Activated CD4-positive, alpha-beta memory T cell treated with anti-CD3 and anti-CD28 coated beads for 36 hours (primary cell): ENCODE results near the gene SETSIP. TPM values are rescaled to one million over a fixed set of nuclear protein-coding genes. Genes with fewer than 3 reads are reported as not detected.

Source experiments
- CTCF ChIA-PET: fragments of 350-600 bp; sonication (Branson Sonifier 250); formaldehyde crosslinking; loops from one replicate; lab custom pipeline; 2021; ENCODE audit warnings: antibody characterized with exemption, inconsistent platforms; lab: Charles Lee
- POLR2A ChIA-PET: fragments of 350-600 bp; sonication (Branson Sonifier 250); formaldehyde crosslinking; loops from one replicate; lab custom pipeline; 2021; ENCODE audit warnings: antibody characterized with exemption; lab: Charles Lee
- DNase-seq: peaks from one replicate; pipeline ENCODE4 v3.0.0-alpha.2; 2020
- H3K27ac Mint-ChIP-seq: one replicate; pipeline ENCODE4 v1.8.0; 2021; ENCODE audit warnings: mixed read lengths
- H3K27me3 Mint-ChIP-seq: one replicate; pipeline ENCODE4 v1.8.0; 2021; ENCODE audit warnings: mixed read lengths
- H3K36me3 Mint-ChIP-seq: one replicate; pipeline ENCODE4 v1.8.0; 2021; ENCODE audit warnings: mixed read lengths
- H3K4me1 Mint-ChIP-seq: one replicate; pipeline ENCODE4 v1.8.0; 2021; ENCODE audit warnings: low read depth, mixed read lengths
- H3K4me3 Mint-ChIP-seq: one replicate; pipeline ENCODE4 v1.8.0; 2021; ENCODE audit warnings: mild to moderate bottlenecking, mixed read lengths
- H3K9me3 Mint-ChIP-seq: one replicate; pipeline ENCODE4 v1.8.0; 2021; ENCODE audit warnings: mixed read lengths
- intact Hi-C: fragments of 100-400 bp; cut with micrococcal nuclease; formaldehyde crosslinking; loops from one replicate; pipeline ENCODE4 v1.15.1; 2023
- total RNA-seq, 2 experiments: library from RNA; stranded (reverse); gene quantifications; one replicate each; pipeline ENCODE4 v1.2.3, GENCODE V29; 2021

The SETSIP gene, protein sequence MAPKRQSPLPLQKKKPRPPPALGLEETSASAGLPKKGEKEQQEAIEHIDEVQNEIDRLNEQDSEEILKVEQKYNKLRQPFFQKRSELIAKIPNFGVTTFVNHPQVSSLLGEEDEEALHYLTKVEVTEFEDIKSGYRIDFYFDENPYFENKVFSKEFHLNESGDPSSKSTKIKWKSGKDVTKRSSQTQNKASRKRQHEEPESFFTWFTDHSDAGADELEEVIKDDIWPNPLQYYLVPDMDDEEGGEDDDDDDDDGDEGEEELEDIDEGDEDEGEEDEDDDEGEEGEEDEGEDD
- total RNA-seq = not detected

DNA sequence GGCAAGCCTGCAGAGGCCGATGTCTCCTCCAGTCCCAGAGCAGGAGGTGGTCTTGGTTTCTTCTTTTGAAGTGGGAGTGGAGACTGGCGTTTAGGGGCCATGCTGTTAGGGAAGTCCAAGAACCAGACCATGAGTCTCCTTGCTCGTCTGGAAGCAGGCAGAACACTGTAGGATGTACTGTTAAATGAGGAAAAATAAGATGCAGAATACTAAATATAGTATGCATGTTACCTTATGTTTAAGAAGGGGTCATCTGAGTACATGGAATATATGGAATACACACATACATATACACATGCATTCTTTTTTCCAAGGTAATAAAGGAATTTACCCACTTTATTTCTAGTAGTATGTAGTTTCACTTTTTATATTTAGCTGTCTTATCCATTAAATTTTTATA, at the start of gene SETSIP:
SETSIP (minus strand) TSS at position 101 of the 400 bp plus-strand sequence; CDS start at position 101, 0 bp downstream.
- no peaks in the 10 kb centered on the region for H3K36me3 Mint-ChIP-seq
- ChIA-PET POLR2A (no interaction called here), CTCF (no interaction called here)
- no peaks in the 10 kb centered on the region for H3K9me3 Mint-ChIP-seq
- H3K4me1 Mint-ChIP-seq = peaks cover 5% of the 10 kb centered on the region
- intact Hi-C loops = no loop called here
- no peaks in the 10 kb centered on the region for H3K27me3 Mint-ChIP-seq
- no peak within 1 kb of the TSS for H3K27ac Mint-ChIP-seq
- H3K4me3 Mint-ChIP-seq = no peak within 1 kb of the TSS
- DNase-seq = no peak

DNA sequence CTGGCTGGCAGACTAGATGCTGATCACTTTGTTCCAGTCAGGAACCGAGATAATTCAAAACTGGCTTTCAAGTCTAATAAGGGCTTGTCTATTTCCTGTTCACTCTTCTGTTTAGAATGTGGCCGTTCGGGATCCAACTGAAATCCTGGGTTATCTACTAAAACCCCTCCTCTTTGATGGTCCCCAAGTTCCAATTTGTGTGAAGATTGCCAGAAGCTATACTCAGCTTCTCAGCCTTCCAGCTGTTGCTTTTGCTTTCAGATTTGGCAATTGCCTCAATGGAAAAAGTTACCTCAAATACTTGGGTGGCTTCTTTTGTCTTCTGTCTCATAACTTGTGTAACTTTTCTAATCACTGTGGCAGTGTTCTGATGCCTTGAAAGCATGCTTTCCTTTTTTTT, 48.7 kb upstream of the SETSIP start:
- POLR2A ChIA-PET = no interaction called here
- DNase-seq = peak; percentile 9

DNA sequence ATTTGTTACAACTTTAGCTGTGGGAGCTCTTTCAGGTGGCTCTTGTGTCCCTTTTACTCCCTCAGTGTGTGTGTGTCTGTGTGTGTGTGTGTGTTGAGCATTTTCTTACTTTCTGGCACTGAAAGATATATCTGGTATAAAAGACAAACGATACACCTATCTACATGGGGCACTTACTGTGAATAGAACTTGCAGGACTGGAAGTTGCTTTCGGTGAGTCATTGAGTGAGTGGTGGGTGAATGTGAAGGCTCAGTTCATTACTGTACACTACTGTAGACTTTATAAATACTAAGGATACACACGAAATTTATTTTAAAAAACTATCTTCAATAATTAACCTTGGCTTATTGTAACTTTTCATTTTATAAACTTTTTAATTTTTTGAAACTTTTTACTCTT, 43.6 kb upstream of the SETSIP start:
- H3K4me1 Mint-ChIP-seq = peaks cover 15% of the 10 kb centered on the region

More for the DNA sequence above, 48.7 kb upstream of the SETSIP start:
- Mint-ChIP-seq H3K27me3 (no peaks in the 10 kb centered on the region), H3K4me3 (peak overlapping the region; percentile 58), H3K9me3 (no peaks in the 10 kb centered on the region), H3K36me3 (no peaks in the 10 kb centered on the region), H3K27ac (peak overlapping the region; percentile 20), H3K4me1 (peaks cover 8% of the 10 kb centered on the region)
- intact Hi-C loops = no loop called here
- CTCF ChIA-PET = no interaction called here

DNA sequence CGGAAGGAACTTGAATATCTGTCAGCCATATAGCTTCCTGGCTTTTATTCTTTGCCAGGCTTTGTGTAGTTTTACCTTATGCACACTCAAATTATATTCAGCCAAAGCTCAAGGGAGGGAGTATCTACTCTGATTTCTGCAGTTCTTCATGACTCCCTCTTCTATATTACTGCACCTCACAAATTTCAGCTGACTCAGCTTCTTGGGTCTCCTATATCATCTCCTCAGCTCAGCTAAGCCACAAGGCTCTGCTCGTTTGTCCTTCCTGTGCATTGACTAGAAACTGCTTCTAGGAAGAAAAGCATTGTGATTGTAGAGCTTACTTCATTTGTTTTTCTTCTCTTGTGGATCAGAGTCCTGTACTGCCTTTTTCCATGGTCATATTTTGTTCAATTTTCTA, 42.3 kb upstream of the SETSIP start:
- Mint-ChIP-seq H3K9me3 (no peaks in the 10 kb centered on the region), H3K27ac (no peak overlapping the region), H3K36me3 (no peaks in the 10 kb centered on the region), H3K4me3 (no peak overlapping the region), H3K27me3 (no peaks in the 10 kb centered on the region), H3K4me1 (peaks cover 13% of the 10 kb centered on the region)
- ChIA-PET CTCF (no interaction called here), POLR2A (no interaction called here)
- no peak for DNase-seq
- intact Hi-C loops = no loop called here

More for the DNA sequence above, 43.6 kb upstream of the SETSIP start:
- DNase-seq = no peak
- Mint-ChIP-seq H3K36me3 (no peaks in the 10 kb centered on the region), H3K27ac (no peak overlapping the region), H3K27me3 (no peaks in the 10 kb centered on the region), H3K9me3 (no peaks in the 10 kb centered on the region), H3K4me3 (no peak overlapping the region)
- CTCF ChIA-PET = no interaction called here
- intact Hi-C loops = no loop called here
- POLR2A ChIA-PET = interaction anchor here (0.6 kb wide), 1 partner anchor 58 kb away, joined by 4 read pairs; no protein-coding TSS in a partner anchor

DNA sequence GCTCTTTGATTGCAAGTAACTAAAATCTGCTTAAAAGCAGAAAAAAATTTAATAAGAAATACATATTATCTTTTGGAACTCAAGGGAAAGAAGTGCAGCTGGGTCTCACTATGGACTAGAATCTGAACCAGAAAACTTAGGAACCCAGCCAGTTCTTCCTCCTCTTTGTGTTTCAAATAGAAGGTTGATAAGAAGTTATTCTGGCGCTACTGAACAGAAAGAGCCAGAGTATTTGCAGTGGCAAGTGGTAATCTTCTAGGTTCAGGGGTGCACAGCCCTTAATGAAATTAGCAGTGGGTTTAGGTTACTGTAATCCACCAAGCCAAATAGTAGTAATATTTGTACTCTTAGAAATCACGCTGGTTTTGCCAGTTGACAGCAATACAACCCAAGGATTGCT, 33.4 kb upstream of the SETSIP start:
- no peaks in the 10 kb centered on the region for H3K27me3 Mint-ChIP-seq
- CTCF ChIA-PET = no interaction called here
- peaks cover 8% of the 10 kb centered on the region for H3K36me3 Mint-ChIP-seq
- H3K27ac Mint-ChIP-seq = no peak overlapping the region
- no peaks in the 10 kb centered on the region for H3K4me1 Mint-ChIP-seq
- intact Hi-C loops = no loop called here
- DNase-seq = no peak
- no peaks in the 10 kb centered on the region for H3K9me3 Mint-ChIP-seq
- POLR2A ChIA-PET = no interaction called here
- H3K4me3 Mint-ChIP-seq = no peak overlapping the region

DNA sequence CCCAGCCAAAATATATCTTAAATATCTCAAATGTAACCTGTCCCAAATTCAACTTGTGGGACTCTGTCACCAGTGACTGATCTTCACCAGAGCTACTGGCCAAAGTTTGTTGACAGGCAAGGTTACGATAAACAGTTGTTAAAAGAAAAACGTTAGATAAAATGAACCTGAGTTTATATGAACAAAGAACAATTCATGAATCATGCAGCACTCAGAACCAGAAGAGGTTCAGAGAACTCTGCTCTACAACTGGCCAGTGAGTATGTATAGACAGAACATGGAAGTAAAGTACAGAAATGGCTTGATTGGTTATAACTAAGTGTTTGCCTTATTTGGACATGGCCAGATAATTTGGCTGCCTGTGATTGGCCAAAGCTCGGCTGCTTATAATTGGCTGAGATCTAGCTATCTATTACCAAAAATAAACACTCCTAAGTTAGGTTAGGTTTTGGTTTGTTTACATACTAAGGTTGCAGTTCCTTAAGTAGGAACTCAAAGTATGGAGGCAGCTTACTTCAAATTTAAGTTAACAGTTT, 30.4 kb upstream of the SETSIP start:
- Mint-ChIP-seq H3K4me3 (no peak overlapping the region), H3K9me3 (no peaks in the 10 kb centered on the region), H3K36me3 (peaks cover 13% of the 10 kb centered on the region), H3K4me1 (no peaks in the 10 kb centered on the region), H3K27ac (no peak overlapping the region), H3K27me3 (no peaks in the 10 kb centered on the region)
- ChIA-PET CTCF (no interaction called here), POLR2A (no interaction called here)
- DNase-seq = no peak
- intact Hi-C loops = no loop called here

DNA sequence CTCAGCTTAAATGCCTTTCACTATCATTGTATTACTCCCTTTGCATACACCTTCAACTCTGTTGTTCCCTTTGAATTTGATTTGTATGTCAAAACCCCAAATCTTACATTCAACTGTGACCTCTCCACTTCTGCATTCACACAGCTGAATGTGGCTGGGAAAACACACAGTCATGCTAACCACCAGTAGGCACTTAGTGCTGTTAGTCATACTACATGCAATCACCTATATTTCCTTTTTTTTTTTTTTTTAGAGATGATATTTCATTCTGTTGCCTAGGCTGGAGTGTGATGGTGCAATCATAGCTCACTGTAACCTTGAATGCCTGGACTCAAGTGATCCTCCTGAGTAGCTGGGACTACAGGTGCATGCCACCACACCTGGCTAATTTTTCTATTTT, 21.1 kb upstream of the SETSIP start:
- no peak overlapping the region for H3K27ac Mint-ChIP-seq
- no peak overlapping the region for H3K4me3 Mint-ChIP-seq
- ChIA-PET POLR2A (interaction anchor here (0.6 kb wide), 2 partner anchors 27 to 219 kb away, joined by 4 to 6 read pairs; no protein-coding TSS in a partner anchor), CTCF (no interaction called here)
- DNase-seq = peak; percentile 25
- H3K27me3 Mint-ChIP-seq = no peaks in the 10 kb centered on the region
- H3K36me3 Mint-ChIP-seq = no peaks in the 10 kb centered on the region
- H3K9me3 Mint-ChIP-seq = no peaks in the 10 kb centered on the region
- H3K4me1 Mint-ChIP-seq = no peaks in the 10 kb centered on the region
- intact Hi-C loops = no loop called here

DNA sequence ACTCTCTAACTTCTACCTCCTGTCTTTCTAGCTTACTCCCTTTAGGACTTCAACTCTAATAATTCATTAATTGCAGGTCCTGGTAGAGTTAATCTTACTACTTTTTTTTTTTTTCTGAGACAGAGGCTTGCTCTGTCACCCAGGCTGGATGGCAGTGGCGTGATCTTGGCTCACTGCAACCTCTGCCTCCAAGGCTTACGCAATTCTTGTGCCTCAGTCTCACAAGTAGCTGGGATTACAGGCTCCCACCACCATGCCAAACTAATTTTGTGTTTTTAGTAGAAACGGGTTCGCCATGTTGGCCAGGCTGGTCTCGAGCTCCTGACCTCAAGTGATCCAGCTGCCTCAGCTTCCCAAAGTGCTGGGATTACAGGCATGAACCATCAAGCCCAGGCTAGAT, 20.7 kb upstream of the SETSIP start:
- POLR2A ChIA-PET = interaction anchor here (0.6 kb wide), 2 partner anchors 27 to 219 kb away, joined by 4 to 6 read pairs; no protein-coding TSS in a partner anchor
- Mint-ChIP-seq H3K9me3 (no peaks in the 10 kb centered on the region), H3K27ac (no peak overlapping the region), H3K4me1 (no peaks in the 10 kb centered on the region), H3K36me3 (no peaks in the 10 kb centered on the region), H3K4me3 (no peak overlapping the region), H3K27me3 (no peaks in the 10 kb centered on the region)
- no peak for DNase-seq
- CTCF ChIA-PET = no interaction called here
- intact Hi-C loops = no loop called here

DNA sequence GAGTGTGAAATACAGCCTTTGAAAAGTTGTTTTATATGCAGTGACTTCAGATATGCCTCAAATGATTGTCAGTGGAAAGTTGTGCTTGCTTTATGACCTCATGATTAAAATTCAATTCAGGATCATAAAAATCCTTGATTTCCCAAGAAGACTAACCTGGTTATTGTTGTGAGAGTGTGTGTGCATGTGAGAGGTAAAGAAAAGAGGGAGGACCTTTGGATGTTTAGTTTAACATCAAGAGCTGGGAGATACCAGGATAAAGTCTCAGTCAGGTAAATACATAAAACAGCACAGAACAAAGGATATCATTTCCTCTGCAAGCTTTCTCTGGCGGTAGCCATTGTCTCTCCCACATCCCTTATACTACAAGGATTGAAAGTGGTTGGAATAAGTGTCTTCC, 19.4 kb upstream of the SETSIP start:
- ChIA-PET POLR2A (no interaction called here), CTCF (no interaction called here)
- H3K27me3 Mint-ChIP-seq = no peaks in the 10 kb centered on the region
- H3K4me3 Mint-ChIP-seq = no peak overlapping the region
- H3K27ac Mint-ChIP-seq = no peak overlapping the region
- intact Hi-C loops = no loop called here
- DNase-seq = no peak
- H3K4me1 Mint-ChIP-seq = no peaks in the 10 kb centered on the region
- no peaks in the 10 kb centered on the region for H3K9me3 Mint-ChIP-seq
- peaks cover 1% of the 10 kb centered on the region for H3K36me3 Mint-ChIP-seq

DNA sequence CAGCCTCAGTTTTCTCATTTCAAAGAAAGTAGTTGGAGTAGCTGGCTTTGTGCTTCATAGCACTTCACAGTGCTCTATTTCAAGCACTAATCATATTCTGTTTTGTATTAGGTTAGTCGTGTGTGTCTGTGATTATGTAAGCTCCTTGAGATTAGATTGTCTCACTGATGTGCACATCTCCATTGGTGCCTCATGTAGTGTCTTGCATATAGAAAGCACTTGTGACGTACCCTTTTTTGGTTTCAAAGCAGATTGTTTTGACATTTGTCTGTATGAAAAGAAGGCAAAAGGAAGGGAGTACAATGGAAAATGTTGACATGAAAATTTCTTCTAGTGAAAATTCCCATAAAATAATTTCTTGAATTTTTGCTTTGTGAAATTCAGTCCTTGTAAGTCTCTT, 18.9 kb upstream of the SETSIP start:
- CTCF ChIA-PET = no interaction called here
- no peak for DNase-seq
- peaks cover 3% of the 10 kb centered on the region for H3K36me3 Mint-ChIP-seq
- intact Hi-C loops = no loop called here
- H3K27ac Mint-ChIP-seq = no peak overlapping the region
- POLR2A ChIA-PET = no interaction called here
- no peaks in the 10 kb centered on the region for H3K9me3 Mint-ChIP-seq
- no peaks in the 10 kb centered on the region for H3K4me1 Mint-ChIP-seq
- no peaks in the 10 kb centered on the region for H3K27me3 Mint-ChIP-seq
- no peak overlapping the region for H3K4me3 Mint-ChIP-seq

DNA sequence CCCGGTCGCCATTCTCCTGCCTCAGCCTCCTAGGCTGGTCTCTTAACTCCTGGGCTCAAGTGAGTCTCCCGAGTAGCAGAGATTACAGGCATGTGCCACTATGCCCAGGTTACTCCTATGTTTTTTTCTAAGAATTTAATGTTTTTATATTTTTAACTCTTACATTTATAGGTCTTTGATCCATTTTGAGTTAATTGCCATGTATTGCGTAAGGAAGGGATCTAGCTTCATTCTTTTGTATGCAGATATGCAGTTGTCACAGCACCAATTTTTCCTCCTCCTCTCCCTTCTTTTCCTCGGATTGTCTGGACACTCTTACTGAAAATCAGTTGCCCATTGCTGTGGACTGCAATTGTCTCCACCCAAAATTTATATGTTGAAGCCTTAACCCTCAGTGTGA, 16.4 kb upstream of the SETSIP start:
- Mint-ChIP-seq H3K36me3 (peaks cover 3% of the 10 kb centered on the region), H3K27ac (no peak overlapping the region), H3K4me3 (no peak overlapping the region), H3K4me1 (no peaks in the 10 kb centered on the region), H3K9me3 (no peaks in the 10 kb centered on the region), H3K27me3 (no peaks in the 10 kb centered on the region)
- intact Hi-C loops = no loop called here
- DNase-seq = no peak
- POLR2A ChIA-PET = no interaction called here
- CTCF ChIA-PET = no interaction called here

DNA sequence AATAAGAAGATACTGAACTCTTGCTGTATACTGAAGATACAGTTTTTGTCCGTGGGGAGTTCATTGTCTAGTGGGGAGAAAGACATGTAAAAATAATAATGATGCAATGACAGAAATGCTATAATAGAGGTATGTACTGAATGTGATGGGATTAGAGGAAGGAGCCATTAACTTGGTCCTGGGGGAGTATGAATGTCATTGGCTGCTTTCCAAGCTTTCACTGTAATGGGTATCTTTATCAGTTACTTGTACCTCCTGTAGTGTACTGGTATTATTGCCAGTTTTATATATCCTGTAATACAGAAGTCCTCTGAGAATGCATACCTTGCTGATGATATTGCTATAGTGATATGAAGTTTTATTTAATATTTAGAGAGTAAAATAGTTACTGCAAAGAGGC, 12.3 kb upstream of the SETSIP start:
- Mint-ChIP-seq H3K4me3 (no peak overlapping the region), H3K4me1 (no peaks in the 10 kb centered on the region), H3K9me3 (peaks cover 17% of the 10 kb centered on the region), H3K36me3 (peaks cover 9% of the 10 kb centered on the region), H3K27ac (no peak overlapping the region), H3K27me3 (no peaks in the 10 kb centered on the region)
- intact Hi-C loops = loop anchor here (10.0 kb wide), 1 partner anchor 387 kb away; no protein-coding TSS in a partner anchor
- ChIA-PET CTCF (no interaction called here), POLR2A (no interaction called here)
- no peak for DNase-seq

DNA sequence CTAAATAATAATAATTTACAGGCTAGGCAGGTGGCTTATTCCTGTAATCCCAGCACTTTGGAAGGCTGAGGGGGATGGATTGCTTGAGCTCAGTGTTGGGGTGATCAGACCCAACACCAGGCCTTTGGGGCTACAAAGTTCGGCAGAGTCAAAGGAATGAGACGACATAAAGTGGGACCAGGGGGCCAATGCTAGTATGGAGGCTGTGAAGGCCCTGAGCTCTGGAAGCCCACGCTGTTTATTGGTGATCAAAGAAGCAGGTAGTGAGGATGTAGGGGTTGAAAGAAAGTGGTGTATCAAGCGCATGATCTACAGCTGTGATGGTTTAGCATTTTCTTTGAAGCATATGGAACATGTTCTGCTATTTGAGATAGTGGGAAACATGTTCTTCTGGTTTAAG, 10.5 kb upstream of the SETSIP start:
- Mint-ChIP-seq H3K27ac (no peak overlapping the region), H3K36me3 (peaks cover 9% of the 10 kb centered on the region), H3K27me3 (no peaks in the 10 kb centered on the region), H3K4me3 (no peak overlapping the region), H3K4me1 (no peaks in the 10 kb centered on the region), H3K9me3 (peaks cover 17% of the 10 kb centered on the region)
- DNase-seq = no peak
- ChIA-PET CTCF (interaction anchor here (0.7 kb wide), 1 partner anchor 81 kb away, joined by 3 read pairs; no protein-coding TSS in a partner anchor), POLR2A (no interaction called here)
- intact Hi-C loops = loop anchor here (10.0 kb wide), 1 partner anchor 389 kb away; no protein-coding TSS in a partner anchor
